Measurements from ENCODE around the gene SLF2. TPM values are rescaled to one million over a fixed set of nuclear protein-coding genes. Genes with fewer than 3 reads are reported as not detected.
A peak's percentile ranks its signal among the peaks of the same experiment; 100 is the strongest.

Gene SLF2
- total and polyA plus RNA-seq, 9 of the 15 experiments (the other 6 are each of a cell fraction or from before 2014, with no cell fraction given): 1.7 to 18.4 (median 7.8) TPM

GRCh38 chr10:101012525-101013364 lies 100.0 kb downstream of the SLF2 start:
- H3K4me2 ChIP-seq (ENCODE audit: insufficient read depth, low read length): no peak overlapping the region
- TF ChIP-seq FOXJ2 (tag; IDR thresholded peaks at IDR 0.05): no peak
- peak; percentile 17 for TF ChIP-seq CTCFL (IDR thresholded peaks at IDR 0.05; ENCODE audit: borderline replicate concordance, insufficient read depth, low read depth, low read length, poor library complexity, severe bottlenecking)
- TF ChIP-seq MXI1 (IDR thresholded peaks at IDR 0.05; ENCODE audit: low read depth, low read length): no peak
- TF ChIP-seq CREM (IDR thresholded peaks at IDR 0.05; ENCODE audit: low read depth): peak; percentile 20; the same call in 1 of the 2 replicates
- 0 out of 2 replicates have a peak, but pooled peaks have one; percentile 10 for TF ChIP-seq JUND (IDR thresholded peaks at IDR 0.05; ENCODE audit: borderline replicate concordance, low read depth, low read length)
- TF ChIP-seq JUND (tag; IDR thresholded peaks at IDR 0.05; ENCODE audit: borderline replicate concordance, low read depth, low read length): no peak
- TF ChIP-seq REST (IDR thresholded peaks at IDR 0.05; ENCODE audit: borderline replicate concordance): peak; percentile 32; the same call in 1 of the 2 replicates
- TF ChIP-seq REST (CRISPR knock-in tag; IDR thresholded peaks at IDR 0.05; ENCODE audit: low read depth): no peak
- TF ChIP-seq RAD21 (CRISPR knock-in tag; conservative IDR thresholded peaks at IDR 0.05 in 1 of 2, IDR thresholded peaks at IDR 0.05 in 1 of 2): peak; percentile 19 to 56; a peak in 2 of 4 replicates
- peak; percentile 82 for TF ChIP-seq ZKSCAN1 (IDR thresholded peaks at IDR 0.05; ENCODE audit: low read depth, low read length)

More at GRCh38 chr10:101012525-101013364, 100.0 kb downstream of the SLF2 start:
- in situ Hi-C loops (cut with MboI): loop anchor here (10.0 kb wide), 1 partner anchor 458 kb away; no protein-coding TSS in a partner anchor
- H3K4me3 ChIP-seq: no peak overlapping the region
- H3K9me1 ChIP-seq (ENCODE audit: control insufficient read depth, insufficient read depth, low read length): no peaks in the 10 kb centered on the region
- no peaks in the 10 kb centered on the region for H3K36me3 ChIP-seq (ENCODE audit: control insufficient read depth, insufficient read depth, low read length)
- H3K4me1 ChIP-seq (replicated peaks in 1 of 2; ENCODE audit: control insufficient read depth in 2 of 2, insufficient read depth in 2 of 2, low read length in 2 of 2): peaks cover 14 to 38% of the 10 kb centered on the region in 2 experiments; a peak in 4 of 5 replicates
- POLR2A ChIA-PET: no interaction called here
- intact Hi-C loops (cut with micrococcal nuclease): loop anchor here (10.0 kb wide), 1 partner anchor 52 kb away; the partner anchor contains the start of gene KAZALD1
- ATAC-seq: peak; percentile 78
- no peaks in the 10 kb centered on the region for H3K79me2 ChIP-seq (ENCODE audit: control insufficient read depth, insufficient read depth, low read length)
- no TSS peak for BruUV-seq (replicated peaks)
- CTCF ChIA-PET (ENCODE audit: low intra/inter-chr PET ratio): interaction anchor here (5.8 kb wide), 1 partner anchor 16 kb away, joined by 150 read pairs; the partner anchor contains the start of gene LZTS2
- H2AFZ ChIP-seq (ENCODE audit: low read depth, low read length): peak overlapping the region; percentile 53; the same call in 1 of the 2 replicates
- WGBS (ENCODE audit: insufficient coverage, low coverage, missing lambda C conversion rate): 9% methylated on average over 11 of the region's 14 CpGs
- H3K9me3 ChIP-seq (replicated peaks; ENCODE audit: control insufficient read depth, insufficient read depth, low read depth, low read length): no peaks in the 10 kb centered on the region
- H4K20me1 ChIP-seq (replicated peaks; ENCODE audit: control insufficient read depth, insufficient read depth, low read length): no peaks in the 10 kb centered on the region
- no peak overlapping the region for H3K27ac ChIP-seq (ENCODE audit: extremely low read depth, low read depth, low read length)
- H3K9ac ChIP-seq (ENCODE audit: insufficient read depth in 1 of 2, low read depth in 2 of 2, low read length in 2 of 2): no peak overlapping the region
- DNase-seq (ENCODE audit: extremely low read depth in 1 of 4, low spot score in 3 of 4): peak; percentile 51 to 75 (median 58)
- no peaks in the 10 kb centered on the region for H3K27me3 ChIP-seq (ENCODE audit: control insufficient read depth in 2 of 2, insufficient read depth in 2 of 2, low read length in 2 of 2)
- FAIRE-seq: peak; percentile 90
